ENCODE measurements around the gene EIF3K.

DNA sequence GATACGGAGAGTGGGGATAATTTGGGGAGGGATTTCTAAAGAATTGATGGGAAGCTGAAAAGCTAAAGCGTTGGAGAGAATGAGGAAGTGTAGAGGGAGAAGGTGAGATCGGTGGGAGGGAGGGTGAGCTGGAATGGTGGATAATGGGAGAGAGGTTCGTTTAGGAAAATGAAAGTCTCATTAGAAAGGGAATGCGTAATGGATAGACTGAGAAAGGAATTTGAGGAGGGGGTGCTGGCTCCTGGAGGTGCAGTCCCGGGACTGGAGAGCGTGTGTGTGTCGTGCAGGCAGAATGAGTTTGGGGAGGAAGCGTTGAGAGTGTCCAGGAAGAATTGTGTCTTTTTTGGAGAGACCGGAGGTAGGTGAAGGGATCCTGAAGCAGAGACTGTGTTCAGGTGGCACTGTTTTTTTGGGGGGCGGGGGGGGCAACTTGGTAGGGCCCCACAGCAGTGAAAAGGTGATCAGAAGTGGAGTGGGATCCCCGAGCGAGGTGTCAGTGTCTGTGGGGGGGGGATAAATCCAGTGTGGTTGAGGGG, 29.8 kb downstream of the EIF3K start:
- TF ChIP-seq, protein P1, sequence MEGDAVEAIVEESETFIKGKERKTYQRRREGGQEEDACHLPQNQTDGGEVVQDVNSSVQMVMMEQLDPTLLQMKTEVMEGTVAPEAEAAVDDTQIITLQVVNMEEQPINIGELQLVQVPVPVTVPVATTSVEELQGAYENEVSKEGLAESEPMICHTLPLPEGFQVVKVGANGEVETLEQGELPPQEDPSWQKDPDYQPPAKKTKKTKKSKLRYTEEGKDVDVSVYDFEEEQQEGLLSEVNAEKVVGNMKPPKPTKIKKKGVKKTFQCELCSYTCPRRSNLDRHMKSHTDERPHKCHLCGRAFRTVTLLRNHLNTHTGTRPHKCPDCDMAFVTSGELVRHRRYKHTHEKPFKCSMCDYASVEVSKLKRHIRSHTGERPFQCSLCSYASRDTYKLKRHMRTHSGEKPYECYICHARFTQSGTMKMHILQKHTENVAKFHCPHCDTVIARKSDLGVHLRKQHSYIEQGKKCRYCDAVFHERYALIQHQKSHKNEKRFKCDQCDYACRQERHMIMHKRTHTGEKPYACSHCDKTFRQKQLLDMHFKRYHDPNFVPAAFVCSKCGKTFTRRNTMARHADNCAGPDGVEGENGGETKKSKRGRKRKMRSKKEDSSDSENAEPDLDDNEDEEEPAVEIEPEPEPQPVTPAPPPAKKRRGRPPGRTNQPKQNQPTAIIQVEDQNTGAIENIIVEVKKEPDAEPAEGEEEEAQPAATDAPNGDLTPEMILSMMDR (CRISPR knock-in tag; IDR thresholded peaks at IDR 0.05): no peak
- no peak for TF ChIP-seq POLR2A (IDR thresholded peaks at IDR 0.05; ENCODE audit: insufficient read depth in 1 of 2, low read depth in 2 of 2, low read length in 2 of 2)

Data from HepG2 (cell line).